Breast epithelium (tissue), 3 donors: Measurements from ENCODE around the gene EYA3.

Experiments used
- POLR2A ChIP-seq: fragments of 450-650 bp; IDR thresholded peaks from one replicate; pipeline ENCODE4 v1.6.1; 2016; ENCODE audit warnings: antibody characterized with exemption, mild to moderate bottlenecking, moderate library complexity
- POLR2AphosphoS5 ChIP-seq, 3 donors: sonication (generic); formaldehyde crosslinking; IDR thresholded peaks; one replicate each; pipeline ENCODE4 v1.6.1; 2017; ENCODE audit warnings: antibody characterized with exemption in 3 of 3
- TF ChIP-seq, protein P1 (sequence below), 3 donors: fragments of 450-650 bp; IDR thresholded peaks; one replicate each; pipeline ENCODE4 v1.5.1; 2016 to 2017; ENCODE audit warnings: antibody characterized with exemption in 3 of 3, mild to moderate bottlenecking in 3 of 3, moderate library complexity in 3 of 3

DNA sequence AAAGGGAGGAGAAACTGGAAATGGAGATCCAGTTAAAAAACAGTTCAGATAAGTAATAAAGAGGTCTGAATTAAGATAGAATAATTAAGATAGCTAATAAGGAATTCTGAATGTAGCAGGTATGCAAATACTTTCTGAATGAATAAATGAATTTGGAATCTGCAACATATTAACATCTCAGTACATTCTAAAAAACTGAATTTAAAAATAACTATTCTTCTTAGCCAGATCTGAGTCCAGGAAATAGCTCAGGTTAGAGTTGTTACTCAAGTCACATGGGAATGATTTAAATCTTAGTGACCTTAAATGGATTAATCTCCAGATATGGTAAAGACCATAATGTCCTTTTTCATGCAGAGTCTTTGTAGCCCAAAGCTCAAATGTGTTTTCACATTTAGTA is 51.2 kb downstream of the EYA3 start:
- TF ChIP-seq, protein P1, sequence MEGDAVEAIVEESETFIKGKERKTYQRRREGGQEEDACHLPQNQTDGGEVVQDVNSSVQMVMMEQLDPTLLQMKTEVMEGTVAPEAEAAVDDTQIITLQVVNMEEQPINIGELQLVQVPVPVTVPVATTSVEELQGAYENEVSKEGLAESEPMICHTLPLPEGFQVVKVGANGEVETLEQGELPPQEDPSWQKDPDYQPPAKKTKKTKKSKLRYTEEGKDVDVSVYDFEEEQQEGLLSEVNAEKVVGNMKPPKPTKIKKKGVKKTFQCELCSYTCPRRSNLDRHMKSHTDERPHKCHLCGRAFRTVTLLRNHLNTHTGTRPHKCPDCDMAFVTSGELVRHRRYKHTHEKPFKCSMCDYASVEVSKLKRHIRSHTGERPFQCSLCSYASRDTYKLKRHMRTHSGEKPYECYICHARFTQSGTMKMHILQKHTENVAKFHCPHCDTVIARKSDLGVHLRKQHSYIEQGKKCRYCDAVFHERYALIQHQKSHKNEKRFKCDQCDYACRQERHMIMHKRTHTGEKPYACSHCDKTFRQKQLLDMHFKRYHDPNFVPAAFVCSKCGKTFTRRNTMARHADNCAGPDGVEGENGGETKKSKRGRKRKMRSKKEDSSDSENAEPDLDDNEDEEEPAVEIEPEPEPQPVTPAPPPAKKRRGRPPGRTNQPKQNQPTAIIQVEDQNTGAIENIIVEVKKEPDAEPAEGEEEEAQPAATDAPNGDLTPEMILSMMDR (IDR thresholded peaks at IDR 0.05), result no peak
- no peak for TF ChIP-seq POLR2A
- no peak for TF ChIP-seq POLR2AphosphoS5 (IDR thresholded peaks at IDR 0.05)
